Dermis blood vessel endothelial cell (primary cell): ENCODE measurements around the gene PRDM5. TPM values are rescaled to one million over a fixed set of nuclear protein-coding genes. Genes with fewer than 3 reads are reported as not detected.
A peak's percentile ranks its signal among the peaks of the same experiment; 100 is the strongest.

Source experiments
- DNase-seq: peaks from one replicate; pipeline ENCODE4 v3.0.0; 2010
- total RNA-seq: library from RNA; depleted of rRNA; stranded (reverse); fragments of >200 nt; gene quantifications from 2 replicates; pipeline ENCODE4 v1.2.3, GENCODE V29; 2014

The PRDM5 gene
- total RNA-seq, 1 donor from 2014 or later: 9.4 TPM

DNA sequence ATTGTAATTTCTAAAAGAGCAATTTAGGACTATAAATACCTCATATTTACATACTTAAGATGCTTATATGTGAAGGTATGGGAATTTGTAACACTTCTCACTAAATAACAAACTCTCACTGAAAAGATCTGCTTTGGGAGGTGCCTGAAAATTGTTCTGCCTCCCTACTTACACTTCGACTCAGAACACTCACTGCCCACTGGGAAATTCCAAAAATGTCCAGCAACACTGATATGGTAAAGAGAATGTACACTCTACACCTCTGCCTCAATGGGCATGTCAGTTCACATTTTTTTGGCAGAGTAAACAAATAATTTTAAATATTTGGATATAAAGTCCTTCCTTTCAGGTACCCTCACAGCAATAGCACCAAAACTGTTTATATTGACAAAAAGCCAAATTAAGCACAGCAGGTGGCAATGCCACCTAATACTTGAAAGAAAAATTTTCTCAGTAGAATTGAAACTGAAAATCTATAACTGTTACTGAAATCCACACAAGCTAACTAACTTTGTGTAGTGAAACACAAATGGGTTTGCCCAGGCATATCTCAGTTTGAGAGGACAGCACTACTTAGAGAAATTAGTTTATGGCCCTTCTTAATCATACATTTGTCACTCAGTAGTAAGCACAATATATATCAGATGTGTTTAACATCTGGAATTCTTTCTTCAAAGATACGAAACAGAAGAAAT is 67.1 kb downstream of the PRDM5 start:
- DNase-seq: no peak

DNA sequence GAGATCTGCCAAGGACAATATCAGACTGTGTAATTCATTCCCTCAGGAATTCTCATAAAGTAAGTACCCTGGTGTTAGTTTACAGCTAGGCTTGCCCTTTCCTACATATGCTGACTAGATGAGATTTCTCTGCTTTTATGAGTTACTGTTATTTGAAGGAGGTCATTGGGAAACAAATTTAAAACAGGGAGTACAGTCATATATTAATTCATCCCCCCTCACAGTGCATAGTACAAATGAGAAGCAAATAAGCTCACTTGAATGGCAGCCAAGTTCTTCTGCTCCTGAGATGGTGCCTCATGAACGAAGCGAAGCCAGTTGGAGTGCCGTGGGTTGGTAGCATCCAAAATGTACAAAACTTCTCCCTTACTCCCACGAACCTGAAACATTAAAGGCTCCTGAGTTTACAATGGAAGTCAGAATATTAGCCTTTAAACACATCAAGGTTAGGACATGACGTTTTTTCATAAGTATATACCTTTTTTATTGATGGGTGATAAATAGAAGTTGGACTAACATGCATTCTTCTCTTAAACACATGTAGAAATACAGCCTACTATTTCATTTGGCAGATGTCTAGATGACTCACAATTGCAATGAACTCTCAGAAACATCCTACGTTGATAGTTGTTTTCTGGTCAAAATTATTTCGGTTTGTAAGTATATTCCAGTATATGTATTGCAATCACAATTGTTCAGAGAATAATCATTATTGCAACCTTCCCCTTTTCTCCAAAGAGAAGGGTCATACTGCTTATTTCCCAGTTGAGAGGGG is 69.2 kb downstream of the PRDM5 start:
- DNase-seq: no peak

DNA sequence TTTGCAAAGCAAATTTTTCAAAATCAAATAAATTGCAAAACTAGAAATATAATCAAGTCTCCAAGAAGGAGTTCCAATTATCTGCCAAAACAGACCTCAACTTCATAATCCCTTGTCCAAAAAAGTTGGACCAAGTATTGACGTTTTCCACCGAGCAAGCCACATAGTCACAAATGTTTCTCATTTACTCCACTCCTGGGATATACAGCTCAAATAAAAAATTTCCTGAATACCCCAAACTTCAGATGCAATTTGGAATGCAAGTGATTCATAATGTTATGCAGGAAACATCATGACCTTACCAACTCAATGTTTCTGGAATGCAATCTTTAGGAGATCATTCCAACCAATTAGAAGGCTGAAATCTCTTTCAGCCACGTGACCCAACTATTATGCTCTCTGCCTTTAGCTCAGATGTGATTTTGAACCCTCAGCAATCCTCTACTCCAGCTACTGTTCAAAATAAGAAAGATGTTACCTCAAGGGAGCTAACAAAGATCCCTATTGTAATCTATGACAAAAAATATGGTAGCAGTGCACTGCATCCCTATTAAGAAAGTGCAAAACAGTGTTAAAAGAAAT is 72.4 kb downstream of the PRDM5 start:
- peak; percentile 13 for DNase-seq

DNA sequence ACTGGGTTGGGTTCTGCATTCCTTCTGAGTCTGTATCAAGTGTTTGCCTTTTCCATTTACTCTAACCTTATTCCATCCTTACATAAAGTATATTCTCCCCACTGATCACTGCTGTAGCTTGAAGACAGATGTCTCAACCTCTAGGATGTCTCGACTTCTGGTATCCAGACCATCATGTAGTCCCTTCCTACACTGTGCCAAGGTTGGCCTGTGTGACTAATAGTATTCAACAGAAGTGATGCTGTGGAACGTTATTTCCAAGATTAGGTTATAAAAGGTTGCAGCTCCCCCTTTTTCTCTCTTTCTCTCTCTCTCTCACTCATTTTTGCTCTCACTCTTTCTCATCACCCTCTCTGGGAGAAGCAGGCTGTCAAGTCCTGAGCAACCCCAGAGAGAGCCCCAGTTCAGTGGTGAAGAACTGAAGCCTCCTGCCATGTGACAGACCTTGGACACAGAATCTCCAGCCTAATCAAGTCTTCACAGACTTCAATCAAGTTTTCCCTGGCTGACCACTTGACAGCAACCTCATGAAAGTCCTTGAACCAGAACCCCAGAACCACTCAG is 75.4 kb downstream of the PRDM5 start:
- DNase-seq: no peak

DNA sequence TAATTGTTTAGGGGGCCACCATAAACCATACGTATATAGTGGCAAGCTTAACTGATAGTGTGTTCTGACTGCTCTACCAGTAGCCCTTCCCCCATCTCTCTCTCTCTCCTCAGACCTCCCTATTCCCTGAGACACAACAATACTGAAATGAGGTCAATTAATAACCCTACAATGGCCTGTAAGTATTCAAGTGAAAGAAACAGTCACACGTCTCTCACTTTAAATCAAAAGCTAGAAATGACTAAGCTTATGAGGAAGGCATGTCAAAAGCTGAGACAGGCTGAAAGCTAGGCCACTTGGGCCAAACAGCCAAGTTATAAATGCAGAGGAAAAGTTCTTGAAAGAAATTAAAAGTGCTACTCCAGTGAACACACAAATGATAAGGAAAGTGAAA is 78.0 kb downstream of the PRDM5 start:
- DNase-seq: no peak

DNA sequence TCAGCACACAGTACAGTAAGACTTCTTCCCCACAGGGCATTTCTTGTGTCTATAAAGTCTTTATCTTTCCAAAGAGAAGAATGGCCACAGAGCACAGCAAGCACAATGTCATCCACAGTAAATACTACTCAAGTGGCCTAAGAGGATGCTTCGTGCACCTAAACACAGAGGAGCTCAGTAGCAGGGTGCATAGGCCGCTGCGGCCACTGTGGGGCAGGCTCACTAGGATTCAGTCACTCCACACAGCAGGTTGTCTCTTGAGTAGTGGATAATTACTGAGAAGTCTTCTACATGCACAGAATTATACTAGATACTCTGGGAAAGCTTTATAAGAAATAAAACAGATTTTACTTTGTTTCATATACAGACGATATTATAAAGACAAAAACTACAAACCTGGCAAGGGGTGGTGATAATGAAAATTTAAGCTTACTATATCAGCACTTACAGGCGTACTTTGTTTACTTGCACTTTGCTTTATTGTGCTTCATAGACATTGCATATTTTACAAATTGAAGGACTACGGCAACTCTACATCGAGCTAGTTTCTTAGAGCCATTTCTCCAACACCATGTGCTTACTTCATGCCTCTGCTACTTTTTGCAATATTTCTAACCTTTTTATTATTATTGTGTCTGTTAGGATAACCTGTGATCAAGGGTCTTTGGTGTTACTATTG is 78.5 kb downstream of the PRDM5 start:
- peak; percentile 4 for DNase-seq

DNA sequence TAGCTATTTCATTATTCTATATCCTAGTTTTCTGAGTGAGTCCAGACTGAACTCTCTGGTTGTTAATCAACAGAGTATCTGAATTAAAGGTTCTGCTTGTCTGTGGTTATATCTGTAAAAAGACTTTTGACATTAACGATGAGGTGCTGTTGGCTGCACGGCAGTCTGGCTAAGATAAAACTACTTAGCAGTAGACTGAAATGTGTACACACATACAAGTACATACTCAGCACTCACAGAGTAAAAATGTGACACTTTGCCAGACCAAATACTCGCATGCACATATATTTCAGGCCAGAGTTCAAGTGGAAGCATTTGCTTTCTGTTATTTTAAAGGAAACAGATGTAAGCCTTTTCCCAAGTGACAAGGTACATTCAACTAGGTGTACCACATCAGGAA is 80.5 kb downstream of the PRDM5 start:
- no peak for DNase-seq

DNA sequence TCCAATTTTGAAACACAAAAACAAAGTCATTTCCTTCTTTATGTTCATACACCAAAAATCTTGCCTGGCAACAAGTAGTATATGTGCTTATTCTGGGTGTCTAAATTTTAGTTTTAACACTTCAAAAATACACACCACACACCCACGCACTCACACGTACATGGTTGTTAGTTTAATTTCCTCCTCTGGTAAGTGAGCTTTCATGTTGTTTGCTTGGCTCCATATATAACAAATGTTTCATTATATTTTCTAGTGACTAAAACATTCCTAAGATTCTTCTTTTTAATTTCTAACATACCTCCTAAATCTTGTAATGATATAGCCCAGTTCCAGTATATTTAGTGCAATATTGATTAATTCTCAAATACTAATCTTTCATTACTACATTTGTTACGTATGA is 80.9 kb downstream of the PRDM5 start:
- DNase-seq: no peak

DNA sequence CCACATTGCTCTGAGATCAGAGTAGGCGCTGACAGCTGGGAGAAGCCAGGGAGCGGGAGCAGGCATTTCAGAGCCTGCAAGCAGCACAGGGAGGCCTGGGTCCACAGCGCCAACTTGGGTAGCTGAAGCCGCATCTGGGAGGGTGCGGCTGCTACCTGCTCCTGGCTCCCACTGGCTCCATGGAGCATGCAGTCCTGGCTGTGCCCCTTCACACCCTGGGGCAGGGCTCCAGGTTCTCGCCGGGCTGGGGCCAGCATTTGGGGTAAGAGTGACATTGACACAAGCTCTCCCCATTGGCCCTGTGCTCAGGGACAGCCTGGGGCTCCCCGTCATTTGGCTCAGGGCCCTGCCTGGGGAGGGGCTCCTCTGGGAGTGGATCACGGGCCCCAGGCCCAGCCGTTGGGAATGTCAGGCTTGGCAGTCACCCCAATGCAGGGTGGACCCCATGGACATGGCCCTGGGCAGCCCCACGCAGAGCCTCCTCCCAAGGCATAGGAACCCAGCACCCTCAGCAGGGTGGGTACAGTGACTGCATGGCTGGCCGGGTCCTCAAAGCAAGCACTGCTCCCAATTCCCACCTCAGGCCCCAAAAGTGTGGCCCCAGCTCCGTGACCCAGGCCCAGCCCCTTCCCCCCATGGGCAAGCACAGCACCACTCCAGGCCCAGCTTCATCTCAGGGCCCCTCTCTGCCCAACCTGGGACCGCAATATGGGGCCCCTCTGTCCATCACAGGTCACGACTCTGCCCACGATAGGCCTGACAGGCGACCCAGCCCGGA is 82.4 kb downstream of the PRDM5 start:
- no peak for DNase-seq

DNA sequence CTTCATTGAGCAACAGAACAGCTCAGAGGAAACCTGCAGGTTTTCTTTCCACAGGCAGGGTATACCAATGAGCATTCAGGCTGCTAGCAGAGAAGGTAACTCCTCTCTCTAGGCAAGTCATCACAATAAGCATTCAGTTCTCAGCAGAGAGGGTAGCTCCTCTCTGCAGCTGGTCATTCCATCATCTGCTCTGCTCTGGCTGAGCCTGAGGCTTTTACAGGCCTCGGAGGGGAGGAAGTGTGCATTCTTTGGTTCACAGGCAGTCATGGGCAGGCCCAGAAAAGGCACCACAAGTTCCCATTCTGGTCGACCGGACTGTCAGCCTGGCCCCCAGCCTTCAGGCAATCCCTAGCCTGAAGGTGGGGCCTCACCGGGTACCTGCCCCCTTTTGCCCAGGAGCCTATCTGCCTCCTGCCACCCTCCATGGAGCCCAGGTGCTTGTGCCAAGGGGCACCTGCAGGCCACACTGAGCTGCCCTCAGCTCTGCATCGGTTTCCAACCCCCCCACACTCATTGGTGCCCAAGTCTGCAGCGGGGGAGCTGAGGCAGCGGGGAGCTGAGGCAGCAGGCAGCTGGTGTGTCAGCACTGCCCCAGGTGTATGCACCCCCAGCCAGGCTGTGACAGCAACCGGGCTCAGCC is 83.1 kb downstream of the PRDM5 start:
- no peak for DNase-seq

DNA sequence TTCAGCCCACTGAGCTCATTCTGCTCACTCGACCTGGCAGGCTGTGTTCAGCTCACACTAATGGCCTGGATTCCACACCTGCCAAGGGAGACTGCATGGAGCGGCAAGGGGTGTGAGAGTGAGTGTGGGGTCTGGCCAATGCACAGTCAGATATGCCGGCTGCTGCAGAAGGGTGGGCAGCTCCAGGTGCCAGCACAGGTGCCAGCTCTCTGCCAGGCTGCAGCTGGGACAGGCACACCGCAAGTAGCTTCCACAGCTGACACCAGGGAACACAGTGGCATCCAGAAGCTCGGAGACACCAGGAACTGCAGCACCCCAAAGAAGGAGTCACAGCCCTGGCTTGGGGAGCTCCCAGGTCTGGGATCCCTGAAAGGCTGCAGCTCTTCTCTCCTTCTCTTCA is 83.7 kb downstream of the PRDM5 start:
- no peak for DNase-seq

DNA sequence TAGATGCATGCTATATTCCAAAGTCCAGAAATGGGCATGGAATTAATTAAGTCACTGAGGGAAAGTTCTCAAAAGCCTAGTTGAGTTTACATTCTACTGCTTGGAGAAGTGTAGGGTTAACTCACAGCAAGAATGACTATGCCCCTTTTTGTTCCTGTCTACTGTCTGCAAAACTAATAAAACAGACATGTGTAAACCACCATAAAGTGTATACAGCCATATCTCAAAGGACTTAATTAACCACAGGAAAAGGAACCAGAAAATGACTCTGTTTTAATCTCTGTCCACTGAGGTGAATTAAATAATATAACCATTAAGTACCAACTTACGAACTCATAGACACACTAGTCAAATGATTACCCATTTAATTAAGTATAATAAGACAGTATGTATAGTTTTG is 84.9 kb downstream of the PRDM5 start:
- no peak for DNase-seq

DNA sequence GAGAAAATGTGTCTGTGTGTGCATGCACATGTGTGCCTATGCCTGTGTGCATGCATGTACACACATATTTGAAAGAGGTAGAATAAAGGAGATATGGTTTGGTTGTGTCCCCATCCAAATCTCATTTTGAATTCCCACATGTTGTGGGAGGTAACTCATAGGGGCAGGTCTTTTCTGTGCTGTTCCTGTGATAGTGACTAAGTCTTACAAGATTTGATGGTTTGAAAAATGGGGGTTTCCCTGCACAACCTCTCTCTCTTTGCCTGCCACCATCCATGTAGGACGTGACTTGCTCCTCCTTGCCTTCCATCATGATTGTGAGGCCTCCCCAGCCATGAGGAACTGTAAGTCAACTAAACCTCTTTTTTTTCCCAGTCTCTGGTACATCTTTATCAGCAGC is 87.2 kb downstream of the PRDM5 start:
- no peak for DNase-seq

DNA sequence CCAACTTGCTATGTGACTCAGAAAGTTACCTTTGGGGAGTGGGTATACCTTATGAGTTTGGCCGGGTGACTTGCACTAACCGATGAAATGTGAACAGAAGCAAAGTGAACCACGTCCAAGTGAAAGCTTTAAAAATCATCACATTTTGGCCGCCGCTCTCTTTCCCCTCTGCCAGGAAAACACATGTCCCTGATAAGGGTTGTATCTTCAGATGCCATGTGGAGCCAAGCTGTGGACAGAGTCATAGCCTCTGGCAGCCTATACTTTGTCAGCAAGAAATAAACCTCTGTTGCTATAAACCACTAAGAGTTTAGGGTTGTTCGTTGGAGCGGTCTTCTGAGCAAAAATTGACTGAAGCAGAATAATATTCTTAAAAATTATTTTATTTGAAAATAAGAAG is 92.3 kb downstream of the PRDM5 start:
- no peak for DNase-seq

DNA sequence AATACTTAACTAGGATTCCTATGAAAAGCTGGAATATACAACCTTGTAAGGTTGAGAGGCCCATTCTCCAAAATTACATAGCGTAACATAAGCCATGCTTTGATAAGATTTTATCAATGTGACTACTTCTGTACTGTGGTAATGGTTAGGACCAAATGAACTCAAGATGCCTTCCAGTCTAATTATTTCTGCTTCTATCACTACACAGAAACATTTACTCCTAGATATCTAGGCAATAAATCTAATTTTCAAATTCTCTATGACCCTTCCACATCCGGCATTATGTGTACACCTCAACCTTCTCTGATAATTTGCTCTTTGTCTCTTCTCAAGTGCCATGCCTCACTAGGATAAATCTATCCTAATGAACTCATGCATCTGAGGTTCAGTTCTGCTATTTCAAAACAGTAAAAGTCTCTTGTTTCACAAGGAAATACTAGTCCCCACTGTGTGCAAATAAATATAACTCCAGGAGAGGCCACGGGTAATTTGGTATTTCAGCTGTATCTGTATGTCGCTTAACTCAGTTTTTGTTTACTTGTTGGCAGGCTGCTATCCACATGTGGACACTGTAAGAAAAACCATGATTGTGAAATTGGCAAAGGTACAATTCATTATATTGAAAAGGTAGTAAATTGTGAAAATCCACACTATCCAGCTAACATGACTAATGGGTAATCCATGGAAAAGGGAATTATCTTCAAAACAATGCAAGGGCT is 93.3 kb downstream of the PRDM5 start:
- DNase-seq: no peak

DNA sequence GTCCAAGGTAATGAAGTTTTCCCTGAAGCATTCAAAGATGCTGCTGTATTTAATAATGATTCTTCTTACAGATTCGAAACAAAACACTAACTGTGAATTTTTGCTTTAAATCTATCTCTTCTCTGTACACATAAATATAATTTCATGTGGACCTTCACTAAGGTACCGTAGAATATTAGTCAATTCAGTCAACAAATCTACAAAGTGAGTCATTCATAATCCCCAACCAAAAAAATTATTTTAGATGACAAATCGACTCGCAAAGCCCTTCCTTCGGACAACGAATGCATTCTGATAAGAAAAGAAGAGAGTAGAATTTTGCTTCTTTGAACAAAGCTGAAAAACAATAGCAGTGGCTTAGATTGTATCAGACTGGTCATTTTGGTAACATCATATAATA is 95.7 kb downstream of the PRDM5 start:
- DNase-seq: no peak

DNA sequence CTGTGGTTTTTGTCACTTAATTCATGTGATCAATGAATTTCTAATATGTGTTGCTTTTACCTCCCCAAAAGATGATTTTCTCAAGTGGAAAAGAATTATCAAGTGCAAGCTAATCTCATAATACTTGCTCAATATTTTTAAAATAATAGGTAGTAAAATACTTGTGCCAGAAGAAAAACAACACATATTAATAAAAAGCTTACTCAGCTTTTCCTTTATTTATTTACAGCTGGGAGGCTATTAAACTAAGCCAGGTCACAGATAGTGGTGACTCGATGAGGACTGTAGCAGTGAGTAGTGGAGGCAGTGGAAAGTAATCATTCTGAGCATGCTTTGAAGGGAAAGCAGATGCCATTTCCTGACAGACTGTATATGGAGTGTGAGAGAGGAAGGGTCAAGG is 96.1 kb downstream of the PRDM5 start:
- DNase-seq: no peak

DNA sequence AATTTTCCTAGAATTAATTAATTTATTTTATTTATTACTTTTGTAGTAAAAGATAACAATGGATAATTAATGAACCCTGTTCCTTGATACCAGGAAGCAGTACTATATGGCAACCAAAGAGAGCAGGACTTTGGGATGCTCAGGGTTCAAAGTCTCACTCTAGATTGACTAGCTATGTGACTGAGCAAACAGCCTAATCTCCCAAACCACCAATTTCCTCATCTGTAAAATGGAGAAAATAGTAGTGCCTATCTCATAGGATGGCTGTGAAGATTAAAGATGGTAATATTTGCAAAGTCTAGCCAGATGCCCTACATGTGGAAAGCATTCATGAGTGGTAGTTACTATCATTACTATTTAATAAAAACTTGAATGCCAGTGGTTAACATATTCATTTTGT is 97.6 kb downstream of the PRDM5 start:
- DNase-seq: no peak

DNA sequence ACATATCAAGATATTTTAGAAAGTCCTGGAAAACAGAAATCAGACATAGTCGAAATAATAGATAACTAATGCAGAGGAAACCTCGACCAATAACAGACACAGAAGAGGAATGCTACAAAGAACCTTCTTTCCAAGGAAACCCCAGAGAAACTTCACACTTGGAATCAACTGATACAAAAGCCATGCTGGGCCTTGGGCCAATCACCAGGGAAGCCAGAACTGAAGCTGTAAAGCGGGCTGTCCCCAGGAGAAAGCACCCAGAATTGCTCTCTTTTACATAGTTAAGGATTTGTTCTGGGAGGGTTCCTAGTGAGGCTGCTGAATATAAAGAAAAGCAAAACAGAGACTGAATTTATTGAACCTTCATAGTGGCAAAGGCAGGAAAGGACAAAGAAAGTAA is 100.5 kb downstream of the PRDM5 start:
- DNase-seq: no peak

DNA sequence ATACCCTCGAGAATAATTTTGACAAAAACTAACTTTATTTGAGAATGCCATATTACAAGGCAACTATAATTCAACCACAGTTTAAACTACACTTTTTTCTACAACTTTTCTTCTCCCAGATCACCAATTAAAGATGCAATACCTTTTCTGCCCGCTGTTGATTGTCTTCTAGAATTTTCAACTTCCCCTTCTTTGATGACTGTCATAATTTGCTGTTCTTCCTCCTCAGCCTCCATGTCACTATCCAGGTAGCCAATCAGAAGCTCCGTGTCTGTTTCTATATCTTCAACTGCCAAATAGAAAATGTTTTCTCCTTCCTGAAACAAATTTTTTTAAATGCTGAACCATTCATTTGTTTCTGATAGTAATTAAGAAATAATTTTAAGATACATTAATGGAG is 101.5 kb downstream of the PRDM5 start:
- no peak for DNase-seq

DNA sequence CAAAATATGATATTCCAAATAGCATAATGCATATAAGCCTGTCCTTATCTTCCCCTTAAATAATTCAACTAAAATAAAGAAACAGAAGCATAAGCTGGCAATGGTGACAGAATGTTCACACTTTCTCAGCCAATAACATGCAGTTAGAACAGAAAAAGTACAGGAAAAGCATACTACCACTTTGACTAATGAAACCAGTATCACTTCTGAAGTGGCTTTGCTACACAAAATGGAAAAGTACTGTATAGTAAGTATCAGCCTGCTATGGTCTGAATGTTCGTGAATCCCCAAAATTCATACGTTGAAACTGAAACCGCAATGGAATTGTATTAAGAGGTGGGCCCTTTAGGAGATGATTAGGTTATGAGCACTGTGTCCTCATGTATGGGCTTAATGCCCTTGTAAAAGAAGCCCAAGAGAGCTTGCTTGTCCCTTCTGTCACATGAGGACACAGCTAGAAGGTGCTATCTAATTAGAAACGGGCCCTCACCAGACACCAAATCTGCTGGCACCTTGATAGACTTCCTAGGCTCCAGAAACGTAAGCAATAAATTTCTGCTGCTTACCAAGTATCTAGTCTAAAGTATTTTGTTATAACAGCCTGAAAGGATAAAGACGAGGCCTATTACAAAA is 102.6 kb downstream of the PRDM5 start:
- DNase-seq: no peak
